H1 (cell line): ENCODE data around the gene IFNAR2.

Experiments used
- CREB1 ChIP-seq: IDR thresholded peaks from 2 replicates; pipeline ENCODE4 v1.6.1; 2012; ENCODE audit warnings: inconsistent platforms
- EZH2 ChIP-seq: fragments of 200-600 bp; sonication (generic); IDR thresholded peaks from 2 replicates; pipeline ENCODE4 v1.7.1; 2012; ENCODE audit warnings: low read depth, mild to moderate bottlenecking, moderate library complexity, low read length, inconsistent platforms; ENCODE audit not compliant: severe bottlenecking
- JUND ChIP-seq: IDR thresholded peaks from 2 replicates; pipeline ENCODE4 v1.6.1; 2011; ENCODE audit warnings: mild to moderate bottlenecking, improper control_type of control experiment, low read length
- POLR2A ChIP-seq, 2 experiments: IDR thresholded peaks; 1 replicate in 1 of 2; 2 replicates in 1 of 2; pipeline ENCODE4 v1.6.1; 2011; ENCODE audit warnings: low read depth in 2 of 2, low read length in 2 of 2, mild to moderate bottlenecking in 2 of 2; ENCODE audit errors: control extremely low read depth in 1 of 2
- POLR2AphosphoS5 ChIP-seq: IDR thresholded peaks from 2 replicates; pipeline ENCODE4 v1.6.1; 2011; ENCODE audit warnings: low read depth, low read length
- RAD21 ChIP-seq, 2 experiments: IDR thresholded peaks in 1 of 2; conservative IDR thresholded peaks in 1 of 2; 2 replicates each; pipeline ENCODE4 v1.6.1; 2011; ENCODE audit warnings: low read depth in 2 of 2, low read length in 2 of 2, improper control_type of control experiment in 1 of 2, inconsistent platforms in 1 of 2, mild to moderate bottlenecking in 1 of 2, moderate library complexity in 1 of 2
- SIRT6 ChIP-seq: IDR thresholded peaks from one replicate; pipeline ENCODE4 v1.7.1; 2012; ENCODE audit warnings: low read length, inconsistent platforms
- SP1 ChIP-seq: IDR thresholded peaks from 2 replicates; pipeline ENCODE4 v1.6.1; 2011; ENCODE audit warnings: low read depth, low read length
- TAF1 ChIP-seq: IDR thresholded peaks from 2 replicates; pipeline ENCODE4 v1.6.1; 2011; ENCODE audit warnings: mild to moderate bottlenecking, low read depth, low read length
- TBP ChIP-seq: IDR thresholded peaks from 2 replicates; pipeline ENCODE4 v1.6.1; 2011; ENCODE audit warnings: low read depth, low read length, improper control_type of control experiment
- USF2 ChIP-seq: IDR thresholded peaks from 2 replicates; pipeline ENCODE4 v1.6.1; 2011; ENCODE audit warnings: low read length, improper control_type of control experiment
- ZNF274 ChIP-seq: IDR thresholded peaks from 2 replicates; pipeline ENCODE4 v1.7.0; 2012; ENCODE audit warnings: low read length, borderline replicate concordance; ENCODE audit errors: extremely low read depth
- TF ChIP-seq, protein P1 (sequence below), 3 experiments: IDR thresholded peaks; 1 replicate in 2 of 3; 2 replicates in 1 of 3; pipeline versions ENCODE4 v1.5.1 to v1.6.1; 2011; ENCODE audit warnings: low read length in 3 of 3, mild to moderate bottlenecking in 3 of 3, inconsistent platforms in 2 of 3, low read depth in 1 of 3, moderate library complexity in 1 of 3; ENCODE audit not compliant: insufficient read depth in 1 of 3; ENCODE audit errors: control extremely low read depth in 1 of 3

GRCh38 chr21:33229784-33230544, at the start of gene IFNAR2:
- TF ChIP-seq EZH2 (peak; percentile 39), POLR2A (IDR thresholded peaks at IDR 0.05; ENCODE audit: control extremely low read depth in 1 of 2, low read depth in 2 of 2, low read length in 2 of 2) (peak; percentile 51 to 68; a peak in 2 of 3 replicates), POLR2AphosphoS5 (peak; percentile 24; the same call in 1 of the 2 replicates), JUND (no peak), SP1 (no peak), TAF1 (peak; percentile 15; the same call in 1 of the 2 replicates), USF2 (no peak), SIRT6 (no peak), CREB1 (no peak), TBP (no peak), RAD21 (IDR thresholded peaks at IDR 0.05 in 1 of 2, conservative IDR thresholded peaks at IDR 0.05 in 1 of 2; ENCODE audit: low read depth in 2 of 2, low read length in 2 of 2) (no peak), ZNF274 (no peak)
- TF ChIP-seq, protein P1, sequence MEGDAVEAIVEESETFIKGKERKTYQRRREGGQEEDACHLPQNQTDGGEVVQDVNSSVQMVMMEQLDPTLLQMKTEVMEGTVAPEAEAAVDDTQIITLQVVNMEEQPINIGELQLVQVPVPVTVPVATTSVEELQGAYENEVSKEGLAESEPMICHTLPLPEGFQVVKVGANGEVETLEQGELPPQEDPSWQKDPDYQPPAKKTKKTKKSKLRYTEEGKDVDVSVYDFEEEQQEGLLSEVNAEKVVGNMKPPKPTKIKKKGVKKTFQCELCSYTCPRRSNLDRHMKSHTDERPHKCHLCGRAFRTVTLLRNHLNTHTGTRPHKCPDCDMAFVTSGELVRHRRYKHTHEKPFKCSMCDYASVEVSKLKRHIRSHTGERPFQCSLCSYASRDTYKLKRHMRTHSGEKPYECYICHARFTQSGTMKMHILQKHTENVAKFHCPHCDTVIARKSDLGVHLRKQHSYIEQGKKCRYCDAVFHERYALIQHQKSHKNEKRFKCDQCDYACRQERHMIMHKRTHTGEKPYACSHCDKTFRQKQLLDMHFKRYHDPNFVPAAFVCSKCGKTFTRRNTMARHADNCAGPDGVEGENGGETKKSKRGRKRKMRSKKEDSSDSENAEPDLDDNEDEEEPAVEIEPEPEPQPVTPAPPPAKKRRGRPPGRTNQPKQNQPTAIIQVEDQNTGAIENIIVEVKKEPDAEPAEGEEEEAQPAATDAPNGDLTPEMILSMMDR (IDR thresholded peaks at IDR 0.05; ENCODE audit: control extremely low read depth in 1 of 3, insufficient read depth in 1 of 3, low read depth in 1 of 3, low read length in 3 of 3), result no peak
